Activated gamma-delta T cell treated with anti-CD3 and anti-CD28 coated beads, Interleukin-2, amount 50 U/mL, for 16 hours (primary cell): Measurements from ENCODE around the gene AQP1.

Experiments
- DNase-seq: peaks from one replicate; pipeline ENCODE4 v3.0.0-alpha.2; 2020; ENCODE audit warnings: low read depth

The AQP1 gene

DNA sequence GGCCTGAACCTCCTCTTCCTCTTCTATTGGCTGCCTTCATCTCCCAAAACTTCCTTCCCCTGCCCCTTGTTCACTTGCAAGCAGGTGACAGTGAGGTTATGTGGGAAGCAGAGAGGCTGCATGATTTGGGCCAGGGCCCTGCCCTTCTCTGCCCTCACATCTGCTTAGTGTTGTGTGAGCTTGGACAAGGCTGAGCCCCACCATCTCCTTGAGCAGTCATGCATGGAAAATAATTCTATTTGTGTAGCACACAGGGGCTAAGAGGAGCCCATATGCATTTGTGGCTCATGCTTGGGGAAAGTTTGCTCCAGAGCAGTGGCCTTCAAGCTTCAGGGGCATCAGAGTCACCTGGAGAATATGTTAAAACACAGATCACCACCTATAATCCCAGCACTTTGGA, 26.8 kb upstream of the AQP1 start:
- DNase-seq, result no peak

DNA sequence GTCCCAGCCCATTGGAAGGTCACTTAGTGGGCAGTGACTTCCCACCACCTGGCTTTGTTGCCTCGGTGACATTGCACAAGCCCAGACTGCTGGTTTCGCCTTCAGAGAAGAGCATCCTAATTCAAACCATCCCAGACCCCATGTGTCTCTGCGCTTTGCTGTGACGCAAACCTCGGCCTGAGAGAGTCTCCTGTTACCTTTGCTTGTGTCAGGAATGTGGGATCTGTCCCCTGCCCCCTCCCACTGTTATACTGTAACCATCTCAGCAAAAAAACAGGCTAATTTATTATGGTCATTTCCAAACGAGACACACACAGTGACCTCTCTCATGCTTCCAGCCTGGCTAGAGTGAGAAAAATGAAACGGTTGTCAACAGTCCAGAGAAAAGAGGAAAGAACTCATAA, 25.0 kb upstream of the AQP1 start:
- DNase-seq, result no peak

DNA sequence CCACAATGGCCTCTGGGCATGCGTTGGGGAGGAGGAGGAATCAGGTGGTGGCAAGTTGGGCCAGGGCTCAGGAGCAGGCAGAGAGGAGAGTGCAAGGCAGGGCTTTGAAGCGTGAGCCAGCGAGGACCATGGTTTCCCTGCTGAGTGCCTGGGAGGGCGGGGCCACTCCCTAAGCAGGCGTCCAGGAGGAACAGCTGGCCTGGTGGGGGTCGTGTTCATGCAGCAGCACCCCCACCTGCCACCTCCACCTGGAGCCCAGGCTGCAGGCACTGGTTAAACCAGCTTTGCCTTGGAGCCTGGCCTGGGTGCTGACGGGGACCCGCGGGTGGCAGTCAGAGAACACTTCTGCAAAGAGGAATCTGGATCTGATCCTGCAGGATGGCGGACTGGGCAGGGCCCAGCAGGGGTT, 24.2 kb upstream of the AQP1 start:
- DNase-seq, result no peak

DNA sequence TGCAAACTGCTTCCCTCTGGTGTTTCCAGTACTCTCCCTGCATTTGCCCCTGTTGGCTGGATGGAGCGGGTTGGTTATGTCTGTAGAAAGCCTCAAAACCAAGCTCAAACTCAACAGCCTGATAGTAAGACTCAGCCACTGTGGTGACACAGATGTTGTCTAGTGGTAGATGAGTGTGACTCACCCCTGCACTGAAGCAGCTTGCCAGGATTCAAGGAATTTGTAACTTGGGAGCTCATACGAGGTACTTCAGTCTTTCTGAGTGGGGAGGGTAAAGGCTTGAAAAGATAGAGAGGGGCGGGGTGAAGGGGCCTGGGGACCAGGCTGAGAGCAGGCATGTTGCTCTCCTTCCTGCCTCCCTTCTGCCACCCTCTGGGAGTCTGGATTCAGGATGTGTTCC, 22.9 kb upstream of the AQP1 start:
- no peak for DNase-seq

DNA sequence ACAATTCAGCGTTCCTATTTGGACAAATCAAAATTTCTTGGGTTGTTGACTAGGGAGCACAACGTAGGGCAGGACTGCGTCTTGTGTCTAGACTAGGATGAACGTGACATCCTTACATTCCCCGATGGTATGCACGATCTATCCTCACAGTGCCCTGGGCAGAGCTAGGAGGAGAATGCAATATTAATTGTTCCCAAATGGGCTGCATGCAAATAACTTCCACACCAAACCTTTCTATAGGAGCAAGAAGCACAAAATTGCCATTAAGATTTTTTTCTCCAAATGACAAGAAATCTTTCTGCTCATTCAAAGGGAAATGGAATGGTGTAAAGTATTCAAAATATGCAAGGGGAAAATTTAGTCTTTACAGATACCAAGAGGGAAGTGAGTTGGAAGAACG, 21.4 kb upstream of the AQP1 start:
- DNase-seq, result no peak

DNA sequence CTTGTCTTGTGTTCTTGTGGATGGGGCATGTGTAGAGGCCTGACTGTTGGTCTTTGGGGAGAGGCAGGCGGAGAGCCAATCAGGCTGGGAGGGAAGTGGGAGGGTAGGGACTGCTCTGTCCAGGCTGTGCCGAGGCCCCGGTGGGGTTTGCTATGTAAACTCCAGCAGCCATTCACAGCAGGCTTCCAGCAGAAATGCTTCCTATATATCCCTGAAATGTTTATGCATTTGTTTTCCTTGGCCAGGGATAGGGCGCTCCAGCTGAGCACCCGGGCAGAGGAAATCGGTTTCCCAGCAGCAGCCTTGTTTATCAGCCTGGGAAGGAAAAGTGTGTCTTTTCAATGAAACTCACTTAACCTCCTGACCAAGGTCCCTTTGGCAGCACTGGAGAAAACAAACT, 18.3 kb upstream of the AQP1 start:
- DNase-seq, result no peak

DNA sequence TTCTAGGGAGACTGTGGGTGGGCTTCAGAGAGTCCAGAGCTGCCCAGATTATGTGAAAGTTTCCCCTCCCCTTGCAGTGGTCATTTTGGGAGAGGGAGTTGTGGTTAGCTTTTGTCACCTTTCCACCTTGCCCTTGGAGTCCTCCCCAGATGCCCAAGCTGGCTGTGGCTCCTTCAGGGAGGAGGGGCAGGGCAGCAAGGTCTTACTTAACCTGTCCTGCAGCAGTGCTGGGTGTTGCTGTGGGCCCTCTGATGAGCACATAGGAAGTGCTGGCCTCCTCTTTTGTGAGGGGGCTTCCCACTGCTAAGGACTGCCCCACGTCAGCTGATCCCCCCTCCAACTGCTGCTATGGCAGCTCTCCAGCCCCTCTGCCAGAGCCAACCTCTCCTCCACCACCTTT, 17.6 kb upstream of the AQP1 start:
- DNase-seq, result no peak

DNA sequence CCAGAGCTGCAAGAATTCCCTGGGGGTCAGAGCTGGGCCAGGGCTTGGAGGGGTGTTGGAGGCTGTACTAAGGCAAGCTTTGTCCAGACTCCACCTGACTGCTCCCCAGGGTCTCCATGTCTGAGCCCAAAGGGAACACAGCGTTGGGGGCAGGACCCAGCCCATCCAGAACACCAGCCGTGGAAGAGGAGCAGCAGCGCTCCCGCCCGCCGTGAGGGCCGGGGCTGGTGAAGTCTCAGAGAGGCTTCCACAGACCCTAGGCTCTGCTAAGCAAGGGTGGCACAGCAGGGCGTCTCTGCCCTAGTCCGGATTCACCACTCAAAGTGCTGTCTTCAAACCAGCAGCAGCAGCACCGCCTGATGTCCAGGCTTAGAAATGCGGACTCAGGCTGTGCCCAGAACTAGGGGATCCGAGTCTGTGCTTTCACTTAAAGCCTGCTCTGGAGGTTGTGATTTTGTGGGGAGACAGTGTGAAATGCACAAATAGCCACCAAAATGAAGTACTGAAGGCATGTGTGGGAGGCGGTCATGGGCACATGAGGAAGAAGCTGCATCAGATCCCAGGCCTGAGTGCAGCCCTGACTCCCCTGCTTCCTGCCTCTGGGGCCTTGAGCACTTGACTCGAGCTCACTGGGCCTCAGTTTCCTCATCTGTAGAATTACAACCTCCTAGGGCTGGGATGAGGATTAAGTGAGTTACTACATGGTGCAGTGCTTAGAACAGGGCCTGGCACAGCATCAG, 16.6 kb upstream of the AQP1 start:
- no peak for DNase-seq

DNA sequence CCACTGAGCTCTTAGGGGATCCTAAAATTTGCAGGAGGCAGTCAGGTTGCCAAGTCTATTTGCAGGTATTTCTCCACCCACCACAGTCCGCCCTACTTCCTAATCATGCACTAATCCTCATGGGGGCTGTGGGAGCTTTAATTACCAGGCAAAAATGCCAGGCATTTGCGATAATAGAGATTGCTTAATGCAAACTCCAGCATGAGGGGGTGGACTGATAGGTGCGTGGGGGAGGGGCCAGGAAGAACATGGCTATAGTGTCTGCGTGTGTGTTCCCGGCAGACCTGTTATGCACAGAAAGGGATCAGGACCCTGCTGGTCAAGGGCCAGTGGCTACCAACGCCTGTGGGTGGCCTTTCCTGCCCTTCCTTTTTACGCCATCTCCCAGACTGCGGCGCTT, 15.6 kb upstream of the AQP1 start:
- DNase-seq, result no peak

DNA sequence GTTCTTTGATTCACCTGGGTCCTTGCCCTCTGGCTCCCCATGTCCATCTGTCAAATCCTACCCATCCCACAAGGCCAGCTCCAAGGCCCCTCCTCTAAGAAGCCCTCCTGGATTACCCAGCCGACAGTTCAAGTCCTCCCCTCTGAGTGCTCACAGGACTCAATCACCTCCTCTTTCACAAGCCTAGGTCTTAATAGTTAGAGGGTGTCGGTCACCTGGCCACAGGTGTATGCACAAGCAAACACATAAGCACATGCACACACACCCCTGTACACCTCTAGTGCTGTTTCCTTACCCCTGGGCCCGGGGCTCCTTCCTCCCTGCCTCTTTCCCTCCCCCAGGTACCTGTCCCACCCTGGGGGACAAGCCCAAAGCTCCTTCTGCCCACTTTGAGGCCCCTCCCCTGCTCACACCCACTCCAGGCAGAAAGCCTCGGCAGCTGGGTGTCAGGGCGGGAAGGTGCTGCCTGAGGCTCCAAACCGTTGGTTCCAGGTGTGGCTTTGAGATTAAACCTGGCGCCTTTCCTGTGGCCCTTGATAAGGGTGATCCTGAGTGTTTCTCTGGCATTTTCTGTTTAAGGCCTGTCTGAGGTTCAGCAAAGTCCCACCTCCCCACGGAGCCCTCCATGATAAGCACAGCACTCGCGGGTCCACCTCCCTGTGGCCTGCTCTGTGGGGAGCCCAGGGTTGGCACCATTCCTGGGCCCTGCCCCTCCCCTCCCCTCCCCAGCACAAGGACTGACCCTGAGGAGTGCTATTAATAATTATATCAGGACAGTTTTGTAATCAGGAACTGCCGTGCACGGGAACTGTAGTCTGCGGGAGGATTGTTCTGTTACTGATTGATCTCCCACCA, 14.6 kb upstream of the AQP1 start:
- DNase-seq, result no peak

DNA sequence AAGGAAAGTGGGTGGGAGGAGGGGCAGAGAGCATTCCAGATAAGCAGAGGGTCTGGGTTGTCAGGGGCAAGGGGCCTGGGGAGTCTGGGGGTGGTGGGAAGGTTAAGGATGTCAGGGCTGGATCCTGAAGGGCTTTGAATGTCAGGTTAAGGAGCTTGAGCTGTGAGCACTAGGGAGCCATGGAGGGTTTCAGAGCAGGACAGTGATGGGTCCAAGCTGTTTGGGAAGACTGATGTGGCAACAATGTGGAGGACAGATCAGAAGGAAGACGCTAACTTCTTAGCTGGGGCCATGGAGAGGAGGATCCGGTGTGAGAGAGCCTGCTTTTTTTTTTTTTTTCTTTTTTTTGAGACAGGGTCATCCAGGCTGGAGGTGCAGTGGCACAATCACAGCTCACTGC, 13.9 kb upstream of the AQP1 start:
- DNase-seq, result no peak

DNA sequence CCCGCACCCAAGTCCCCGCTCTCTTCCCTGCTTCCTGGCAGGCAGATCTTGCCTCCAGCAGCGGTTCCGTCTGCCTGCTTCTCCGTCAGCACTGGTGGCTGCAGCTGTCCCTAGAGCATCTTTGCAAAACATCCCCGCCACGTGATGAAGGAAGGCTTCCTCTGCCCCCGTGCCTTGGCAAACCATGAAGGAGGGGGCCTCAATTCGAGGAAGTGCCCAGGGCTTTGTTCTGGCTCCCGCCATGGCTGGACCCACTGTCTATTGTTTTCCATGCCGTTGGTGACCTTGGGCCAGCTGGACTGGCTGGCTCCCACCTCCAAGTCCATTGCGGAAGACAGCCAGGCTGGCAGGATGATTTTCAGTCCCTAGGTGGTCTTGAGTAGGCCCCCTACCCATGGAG, 13.2 kb upstream of the AQP1 start:
- DNase-seq, result no peak

DNA sequence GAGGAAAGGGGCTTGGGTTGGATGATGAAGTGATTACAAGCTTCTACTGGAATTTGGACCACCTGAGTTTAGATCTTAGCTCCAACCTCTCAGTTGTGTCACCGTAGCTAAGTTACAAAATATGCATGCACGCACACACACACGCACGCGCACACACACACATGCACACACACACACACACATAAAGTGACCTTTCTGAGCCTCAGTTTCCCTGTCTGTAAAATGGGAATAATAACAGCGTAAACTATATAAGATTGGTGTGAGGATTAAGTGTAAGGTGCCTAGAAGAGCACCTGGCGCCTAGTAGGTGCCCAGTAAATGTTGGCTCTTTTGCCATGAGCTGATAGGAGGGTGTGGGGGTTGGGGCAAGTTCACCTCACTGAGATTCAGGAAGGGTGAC, 12.6 kb upstream of the AQP1 start:
- DNase-seq, result no peak

DNA sequence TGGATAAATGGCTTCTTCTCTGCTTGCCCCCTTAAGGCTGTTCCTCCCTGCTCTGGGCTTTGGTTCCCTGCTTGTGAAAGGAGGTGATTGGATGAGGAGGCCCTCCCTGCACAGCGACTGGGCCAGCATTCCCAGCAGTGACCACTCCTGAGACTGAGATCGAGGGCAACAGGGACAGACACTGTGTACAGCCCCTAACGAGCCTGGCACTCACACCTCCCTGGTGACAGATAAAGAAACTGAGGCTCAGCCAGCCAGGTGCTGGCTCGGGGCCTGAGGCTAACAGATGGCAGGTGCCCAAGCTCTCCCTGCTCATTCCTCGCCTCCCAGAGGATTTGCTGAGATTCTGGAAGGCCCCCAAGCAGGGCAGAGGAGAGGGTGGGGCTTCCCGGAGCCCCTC, 12.0 kb upstream of the AQP1 start:
- DNase-seq, result no peak

DNA sequence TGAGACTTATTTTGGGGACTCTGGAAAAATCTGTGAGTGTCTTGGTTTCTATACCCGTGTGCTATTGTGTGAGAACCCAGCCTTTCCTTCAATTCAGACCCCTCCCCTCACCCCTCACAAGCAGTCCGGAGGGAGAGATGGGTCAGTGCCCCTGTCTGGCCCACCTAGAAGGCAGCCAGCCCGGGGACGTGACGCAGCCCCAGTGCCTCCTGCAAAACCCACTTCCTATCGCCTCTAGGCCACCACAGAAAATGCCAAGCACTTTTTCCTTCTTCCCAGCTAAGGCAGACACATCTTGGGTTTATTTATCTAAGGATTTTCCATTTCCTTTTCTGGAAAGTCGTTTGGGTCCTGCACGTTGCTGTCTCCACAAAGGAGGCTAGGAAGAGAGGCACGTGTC, 11.6 kb upstream of the AQP1 start:
- no peak for DNase-seq

DNA sequence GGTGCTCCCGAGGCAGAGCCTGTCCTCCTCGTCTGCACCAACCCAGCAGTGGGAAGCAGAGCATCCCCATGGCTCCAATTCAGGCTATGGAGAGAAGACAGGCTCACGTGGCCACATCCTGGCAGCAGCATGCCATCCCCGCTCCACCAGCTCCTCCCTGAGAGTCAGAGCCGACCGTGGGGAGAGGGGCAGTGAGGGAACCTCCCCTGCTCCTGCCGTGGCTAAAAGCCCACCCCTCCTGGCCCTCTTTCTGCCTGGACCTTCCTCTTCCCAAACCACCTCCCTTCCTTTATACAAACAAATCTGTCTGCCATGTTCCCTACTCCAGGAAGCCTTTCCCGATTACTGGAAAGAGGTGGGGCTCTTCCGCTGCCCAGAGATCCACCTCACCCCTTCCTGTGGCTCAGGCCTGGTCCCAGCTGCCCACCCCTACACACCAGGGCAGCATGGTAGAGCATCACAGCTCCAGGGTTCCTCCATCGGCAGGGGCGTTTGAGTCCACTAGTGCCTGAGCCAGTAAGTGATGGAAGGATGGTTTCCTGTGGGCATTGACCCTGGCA, 10.8 kb upstream of the AQP1 start:
- DNase-seq, result no peak

DNA sequence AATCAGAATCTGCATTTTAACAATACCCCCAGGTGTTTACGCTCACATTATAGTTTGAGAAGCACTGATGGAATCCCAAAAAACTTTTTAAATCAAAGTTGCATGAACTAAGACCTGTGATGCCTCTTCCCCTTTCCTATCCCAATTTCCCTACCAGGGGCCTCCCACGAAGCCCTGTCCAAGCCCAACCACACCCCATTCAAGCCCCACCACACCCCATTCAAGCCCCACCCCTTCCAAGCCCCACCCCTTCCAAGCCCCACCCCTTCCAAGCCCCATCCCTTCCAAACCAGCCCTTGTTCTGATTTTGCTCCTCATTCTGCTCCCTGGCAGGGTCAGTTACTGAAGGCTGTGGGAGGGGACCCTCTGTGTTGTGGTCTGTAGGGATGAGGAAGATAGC, 9.8 kb upstream of the AQP1 start:
- no peak for DNase-seq

DNA sequence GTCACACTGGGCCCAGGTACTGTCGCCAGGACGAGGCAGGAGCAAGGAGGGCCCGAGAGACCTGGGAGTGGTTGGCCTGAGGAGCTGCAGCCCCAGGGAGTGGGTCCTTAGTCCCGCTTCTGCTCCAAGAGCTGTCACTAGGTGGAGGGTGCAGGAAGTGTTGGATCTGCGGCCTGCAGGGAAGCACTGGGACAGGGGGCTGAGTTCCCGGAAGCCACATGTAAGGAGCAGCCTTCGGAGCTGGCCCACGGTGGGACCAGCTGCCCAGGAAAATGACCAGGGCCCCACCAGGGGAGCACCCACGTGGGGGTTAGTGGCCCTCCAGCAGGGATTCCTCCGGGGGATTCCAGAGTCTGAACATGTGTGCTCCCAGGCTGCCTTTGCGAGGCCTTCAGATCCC, 9.2 kb upstream of the AQP1 start:
- DNase-seq, result no peak

DNA sequence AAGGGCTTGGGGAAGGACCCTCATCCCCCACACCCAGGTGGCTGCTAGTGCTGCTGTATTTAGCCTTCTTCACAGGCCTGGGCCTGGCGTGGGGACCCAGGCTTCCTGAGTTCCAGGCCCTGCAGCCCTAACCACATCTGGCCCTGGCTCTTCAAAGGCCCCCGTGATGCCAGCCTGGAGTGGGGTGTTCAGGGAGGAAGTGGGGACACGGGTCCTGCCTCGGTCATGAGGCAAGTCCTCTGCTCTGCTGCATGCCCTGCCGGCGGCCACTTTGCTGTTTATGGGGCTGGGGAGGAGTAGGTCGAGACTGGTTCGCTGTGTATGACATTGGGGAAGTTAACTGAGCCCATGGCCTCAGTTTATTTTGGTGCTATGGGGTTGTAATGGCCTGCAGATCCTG, 8.5 kb upstream of the AQP1 start:
- no peak for DNase-seq

DNA sequence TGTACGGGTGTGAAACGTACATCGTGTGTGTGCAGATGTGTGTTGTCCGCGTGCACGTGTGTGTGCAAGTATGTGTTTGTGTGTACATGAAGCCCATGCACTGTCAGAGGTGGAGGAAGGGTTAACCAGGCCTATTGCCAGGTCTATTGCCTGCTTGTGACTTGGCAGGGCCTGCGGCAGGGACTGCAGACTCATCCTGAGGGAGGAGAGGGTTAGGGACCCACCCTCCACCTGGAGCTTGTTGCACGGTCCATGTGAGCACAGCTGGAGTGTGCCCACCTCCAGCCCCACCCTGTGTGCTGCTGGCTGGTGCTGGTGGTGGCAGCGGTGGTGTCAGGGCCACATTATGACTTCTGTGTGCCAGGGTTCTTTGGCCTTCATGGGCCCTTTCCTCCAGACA, 7.1 kb upstream of the AQP1 start:
- no peak for DNase-seq

DNA sequence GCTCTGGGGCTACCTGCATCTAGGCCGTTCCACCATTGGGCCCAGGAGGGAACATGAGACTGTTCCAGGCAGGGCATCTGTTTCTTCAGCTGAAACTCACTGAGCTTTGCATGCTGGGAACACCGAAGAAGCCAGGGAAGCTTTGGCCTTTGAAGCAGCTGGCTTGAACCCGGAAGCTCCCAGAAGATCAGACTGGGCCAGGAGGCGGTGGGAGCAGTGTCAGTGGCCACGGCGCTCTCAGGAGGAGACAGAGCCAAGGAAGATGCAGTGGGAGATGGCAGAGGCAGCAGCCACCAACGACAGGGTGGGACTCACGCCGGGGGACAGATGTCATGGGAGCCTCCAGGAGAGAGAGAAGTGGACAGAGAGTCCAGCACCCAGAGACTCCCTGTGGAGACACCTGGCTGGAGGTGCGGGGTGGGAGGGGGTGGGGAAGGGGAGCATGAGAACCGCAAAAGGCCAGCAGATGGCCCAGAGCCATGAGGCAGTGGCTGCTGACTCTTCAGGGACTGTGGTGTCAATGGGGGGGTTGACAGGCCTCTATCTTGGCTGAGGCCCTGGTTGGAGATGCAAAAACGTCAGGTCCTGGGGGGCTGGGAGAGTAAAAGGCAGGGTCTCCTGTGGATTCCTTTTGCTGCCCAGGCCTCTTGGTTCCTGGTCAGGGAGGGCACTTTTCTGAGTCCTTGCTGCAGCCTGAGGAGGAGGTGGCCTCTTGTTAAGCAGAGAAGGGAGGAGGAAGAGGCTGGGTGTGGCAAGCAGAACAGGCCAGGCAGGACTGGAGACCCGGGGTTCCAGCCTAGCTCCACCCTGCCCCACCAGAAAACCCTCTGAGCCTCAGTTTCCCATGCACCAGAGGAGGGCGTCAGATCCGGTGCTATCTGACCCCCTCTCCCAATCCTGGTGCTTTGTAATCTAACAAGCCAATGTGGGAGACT, 6.3 kb upstream of the AQP1 start:
- no peak for DNase-seq

DNA sequence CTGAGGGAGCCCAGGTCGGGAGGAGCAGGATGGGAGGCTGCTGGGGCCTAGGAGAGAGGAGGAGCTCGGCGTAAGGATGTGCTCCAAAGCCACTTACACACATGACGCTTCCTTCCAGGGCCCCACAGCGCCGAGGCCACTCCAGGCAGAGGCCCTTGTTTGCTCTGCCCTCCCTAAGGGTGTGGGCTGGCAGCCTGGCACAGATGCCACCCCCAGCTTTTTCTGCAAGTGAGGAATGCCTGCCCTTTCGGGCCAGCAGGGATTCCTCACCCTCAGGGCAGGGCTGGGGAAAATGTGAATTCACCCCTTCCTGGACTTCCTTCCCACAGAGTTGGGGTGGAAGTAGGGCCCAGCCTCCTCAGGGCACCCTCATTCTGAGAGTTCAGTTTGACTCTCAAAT, 5.6 kb upstream of the AQP1 start:
- no peak for DNase-seq
